ENCODE measurements around the gene NAB1.

Gene NAB1

GRCh38 chr2:190659553-190659952 lies 10.7 kb downstream of the NAB1 start:
- Histone ChIP-seq H3K4me3 (ENCODE audit: low read length) (no peak overlapping the region), H3K9me3 (ENCODE audit: control insufficient read depth, low read depth, low read length) (no peaks in the 10 kb centered on the region), H3K27ac (ENCODE audit: low read length) (no peak overlapping the region), H3K9ac (ENCODE audit: low read length) (no peak overlapping the region), H3K36me3 (ENCODE audit: control insufficient read depth, low read depth, low read length) (no peaks in the 10 kb centered on the region), H3K4me1 (ENCODE audit: control insufficient read depth, low read depth, low read length) (peaks cover 12% of the 10 kb centered on the region), H3K27me3 (ENCODE audit: control insufficient read depth, insufficient read depth, low read length) (no peaks in the 10 kb centered on the region)

DNA sequence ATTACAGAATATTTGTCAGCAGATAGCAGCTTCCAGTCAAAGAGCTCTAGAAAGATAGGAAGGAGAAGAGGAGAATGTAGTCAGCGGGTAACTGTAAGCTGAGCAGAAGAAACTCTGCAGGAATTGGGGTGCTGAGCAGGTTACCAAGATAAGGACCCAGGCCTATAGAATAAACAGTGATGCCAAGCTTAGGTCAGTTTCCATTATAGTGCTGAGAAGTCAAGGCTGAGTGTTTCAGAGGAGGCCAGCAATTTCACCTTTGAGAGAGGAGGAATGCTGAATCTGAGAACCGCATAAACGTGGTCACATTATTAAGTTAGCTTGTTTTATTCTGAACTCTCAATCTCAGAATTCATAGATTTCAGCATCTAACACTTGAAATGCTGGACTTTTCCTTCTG lies 13.9 kb downstream of the NAB1 start:
- Histone ChIP-seq H3K36me3 (ENCODE audit: control insufficient read depth, low read depth, low read length) (no peaks in the 10 kb centered on the region), H3K27me3 (ENCODE audit: control insufficient read depth, insufficient read depth, low read length) (no peaks in the 10 kb centered on the region), H3K27ac (ENCODE audit: low read length) (no peak overlapping the region), H3K9me3 (ENCODE audit: control insufficient read depth, low read depth, low read length) (no peaks in the 10 kb centered on the region), H3K4me1 (ENCODE audit: control insufficient read depth, low read depth, low read length) (peaks cover 4% of the 10 kb centered on the region), H3K4me3 (ENCODE audit: low read length) (no peak overlapping the region), H3K9ac (ENCODE audit: low read length) (no peak overlapping the region)

DNA sequence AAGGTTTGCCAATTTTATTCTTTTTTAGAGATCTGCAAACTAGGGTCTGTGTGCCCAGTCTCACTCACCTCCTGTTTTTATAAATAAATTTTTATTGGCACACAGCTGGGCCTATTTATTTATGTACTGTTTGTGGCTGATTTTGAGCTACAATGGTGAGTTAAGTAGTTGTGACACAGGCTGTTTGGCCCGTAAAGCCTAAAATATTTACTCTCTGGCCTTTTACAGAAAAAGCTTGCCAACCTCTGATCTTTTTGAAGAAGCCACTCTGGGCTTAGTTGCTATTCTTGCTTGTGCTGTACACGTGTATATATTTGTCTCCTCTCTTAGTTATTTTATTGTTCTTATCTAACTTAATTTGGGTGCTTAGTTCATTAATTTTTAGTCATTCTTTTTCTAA lies 14.5 kb downstream of the NAB1 start:
- Histone ChIP-seq H3K4me1 (ENCODE audit: control insufficient read depth, low read depth, low read length) (no peaks in the 10 kb centered on the region), H3K36me3 (ENCODE audit: control insufficient read depth, low read depth, low read length) (no peaks in the 10 kb centered on the region), H3K27me3 (ENCODE audit: control insufficient read depth, insufficient read depth, low read length) (no peaks in the 10 kb centered on the region), H3K27ac (ENCODE audit: low read length) (no peak overlapping the region), H3K9ac (ENCODE audit: low read length) (no peak overlapping the region), H3K9me3 (ENCODE audit: control insufficient read depth, low read depth, low read length) (no peaks in the 10 kb centered on the region), H3K4me3 (ENCODE audit: low read length) (no peak overlapping the region)

DNA sequence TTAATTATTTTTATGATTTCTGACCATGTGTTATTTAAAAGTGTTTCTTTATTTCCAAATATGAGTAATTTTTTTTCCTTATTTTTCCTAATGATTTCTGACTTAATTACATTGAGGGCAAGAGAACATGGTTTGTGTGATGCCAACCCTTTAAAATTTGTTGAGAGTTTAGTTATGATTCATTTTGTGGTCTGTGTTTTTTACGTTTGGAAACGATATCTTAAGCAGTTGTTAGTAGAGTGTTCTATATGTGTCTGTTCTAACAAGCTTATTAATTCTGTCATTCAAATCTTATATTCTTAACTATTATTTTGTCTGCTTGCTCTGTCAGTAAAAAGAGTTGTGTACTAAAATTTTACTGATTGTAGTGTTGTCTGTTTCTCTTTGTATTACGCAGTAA lies 15.0 kb downstream of the NAB1 start:
- H3K4me3 ChIP-seq (ENCODE audit: low read length), result no peak overlapping the region
- H3K36me3 ChIP-seq (ENCODE audit: control insufficient read depth, low read depth, low read length), result no peaks in the 10 kb centered on the region
- H3K27ac ChIP-seq (ENCODE audit: low read length), result no peak overlapping the region
- no peak overlapping the region for H3K9ac ChIP-seq (ENCODE audit: low read length)
- H3K9me3 ChIP-seq (ENCODE audit: control insufficient read depth, low read depth, low read length), result no peaks in the 10 kb centered on the region
- H3K4me1 ChIP-seq (ENCODE audit: control insufficient read depth, low read depth, low read length), result no peaks in the 10 kb centered on the region
- no peaks in the 10 kb centered on the region for H3K27me3 ChIP-seq (ENCODE audit: control insufficient read depth, insufficient read depth, low read length)

- no peak overlapping the region for H3K27ac ChIP-seq (ENCODE audit: low read length)
- H3K36me3 ChIP-seq (ENCODE audit: control insufficient read depth, low read depth, low read length), result no peaks in the 10 kb centered on the region
- no peaks in the 10 kb centered on the region for H3K27me3 ChIP-seq (ENCODE audit: control insufficient read depth, insufficient read depth, low read length)
- no peak overlapping the region for H3K4me3 ChIP-seq (ENCODE audit: low read length)
- H3K4me1 ChIP-seq (ENCODE audit: control insufficient read depth, low read depth, low read length), result no peaks in the 10 kb centered on the region
- no peaks in the 10 kb centered on the region for H3K9me3 ChIP-seq (ENCODE audit: control insufficient read depth, low read depth, low read length)
- no peak overlapping the region for H3K9ac ChIP-seq (ENCODE audit: low read length)
Observed at GRCh38 chr2:190664240-190664639, 15.4 kb downstream of the NAB1 start.

DNA sequence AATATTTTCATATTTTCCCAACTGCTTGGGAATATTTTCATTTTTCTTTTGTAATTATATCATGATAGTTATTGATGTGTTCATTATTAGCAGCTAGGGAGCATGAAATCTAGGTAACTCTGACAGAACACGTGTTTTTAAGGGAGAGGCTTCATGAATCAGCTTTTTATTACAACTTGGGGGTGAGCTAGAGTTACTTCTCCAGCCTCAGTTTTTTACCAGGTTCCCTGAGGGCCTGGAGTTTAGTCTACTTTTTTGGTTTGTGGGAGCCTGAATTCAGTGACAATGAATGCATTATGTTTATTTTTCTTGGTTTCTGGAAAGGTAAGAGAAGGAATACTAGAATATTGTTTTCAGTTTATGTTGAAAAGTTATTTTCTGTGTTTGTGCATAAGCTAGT lies 18.0 kb downstream of the NAB1 start:
- H3K4me3 ChIP-seq (ENCODE audit: low read length), result no peak overlapping the region
- H3K9ac ChIP-seq (ENCODE audit: low read length), result no peak overlapping the region
- no peak overlapping the region for H3K27ac ChIP-seq (ENCODE audit: low read length)
- H3K4me1 ChIP-seq (ENCODE audit: control insufficient read depth, low read depth, low read length), result no peaks in the 10 kb centered on the region
- H3K9me3 ChIP-seq (ENCODE audit: control insufficient read depth, low read depth, low read length), result no peaks in the 10 kb centered on the region
- H3K36me3 ChIP-seq (ENCODE audit: control insufficient read depth, low read depth, low read length), result no peaks in the 10 kb centered on the region
- no peaks in the 10 kb centered on the region for H3K27me3 ChIP-seq (ENCODE audit: control insufficient read depth, insufficient read depth, low read length)

DNA sequence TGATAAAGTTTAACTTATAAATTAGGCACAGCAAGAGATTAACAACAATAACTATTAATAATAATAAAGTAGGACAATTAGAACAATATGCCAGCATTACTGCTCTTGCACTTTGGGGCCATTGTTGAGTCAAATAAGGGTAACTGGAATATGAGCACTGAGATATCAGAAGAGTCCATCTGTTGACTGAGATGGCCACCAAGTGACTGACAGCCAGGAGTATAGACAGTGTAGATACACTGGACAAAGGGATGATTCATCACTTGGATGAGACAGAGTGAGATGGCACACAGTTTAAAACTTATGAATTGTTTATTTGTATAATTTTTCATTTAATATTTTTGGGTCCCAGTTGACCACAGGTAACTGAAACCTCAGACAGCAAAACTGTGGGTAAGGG lies 20.0 kb downstream of the NAB1 start:
- H3K9me3 ChIP-seq (ENCODE audit: control insufficient read depth, low read depth, low read length), result no peaks in the 10 kb centered on the region
- no peak overlapping the region for H3K4me3 ChIP-seq (ENCODE audit: low read length)
- H3K36me3 ChIP-seq (ENCODE audit: control insufficient read depth, low read depth, low read length), result no peaks in the 10 kb centered on the region
- no peaks in the 10 kb centered on the region for H3K4me1 ChIP-seq (ENCODE audit: control insufficient read depth, low read depth, low read length)
- H3K27me3 ChIP-seq (ENCODE audit: control insufficient read depth, insufficient read depth, low read length), result no peaks in the 10 kb centered on the region
- no peak overlapping the region for H3K9ac ChIP-seq (ENCODE audit: low read length)
- no peak overlapping the region for H3K27ac ChIP-seq (ENCODE audit: low read length)

DNA sequence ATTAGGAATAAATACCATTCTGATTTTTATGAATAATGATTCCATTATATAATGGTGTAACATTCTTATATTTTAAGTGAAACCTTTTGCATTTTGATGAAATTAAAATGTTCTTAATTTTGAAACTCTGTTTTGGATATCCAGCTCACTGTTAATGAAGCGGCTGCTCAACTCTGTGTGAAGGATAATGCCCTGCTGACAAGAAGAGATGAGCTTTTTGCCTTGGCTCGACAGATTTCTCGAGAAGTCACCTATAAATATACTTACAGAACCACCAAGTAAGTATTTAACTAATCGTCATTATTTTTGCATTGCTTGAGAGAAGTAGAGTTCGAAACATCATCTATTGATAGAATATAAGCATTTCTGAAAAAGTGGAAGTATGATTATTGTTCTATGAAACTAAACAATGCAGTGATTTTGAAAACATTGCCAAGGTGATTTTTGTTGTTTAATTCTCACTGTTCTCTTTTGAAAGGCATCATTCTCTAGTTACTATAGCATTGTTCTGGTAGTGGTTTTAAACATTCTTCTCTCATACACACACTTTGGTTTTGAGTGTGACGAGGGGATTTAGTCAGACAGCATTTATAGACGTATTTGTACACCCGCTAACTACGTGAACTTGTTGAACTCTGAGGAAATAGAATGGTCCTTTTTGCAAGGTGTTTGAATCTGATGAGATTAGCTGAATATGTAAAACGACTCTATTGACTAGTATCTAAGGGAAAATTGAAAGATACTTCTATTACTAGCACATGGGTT lies 21.5 kb downstream of the NAB1 start:
- Histone ChIP-seq H3K9me3 (ENCODE audit: control insufficient read depth, low read depth, low read length) (no peaks in the 10 kb centered on the region), H3K4me3 (ENCODE audit: low read length) (no peak overlapping the region), H3K27ac (ENCODE audit: low read length) (no peak overlapping the region), H3K9ac (ENCODE audit: low read length) (no peak overlapping the region), H3K36me3 (ENCODE audit: control insufficient read depth, low read depth, low read length) (no peaks in the 10 kb centered on the region), H3K27me3 (ENCODE audit: control insufficient read depth, insufficient read depth, low read length) (no peaks in the 10 kb centered on the region), H3K4me1 (ENCODE audit: control insufficient read depth, low read depth, low read length) (no peaks in the 10 kb centered on the region)

DNA sequence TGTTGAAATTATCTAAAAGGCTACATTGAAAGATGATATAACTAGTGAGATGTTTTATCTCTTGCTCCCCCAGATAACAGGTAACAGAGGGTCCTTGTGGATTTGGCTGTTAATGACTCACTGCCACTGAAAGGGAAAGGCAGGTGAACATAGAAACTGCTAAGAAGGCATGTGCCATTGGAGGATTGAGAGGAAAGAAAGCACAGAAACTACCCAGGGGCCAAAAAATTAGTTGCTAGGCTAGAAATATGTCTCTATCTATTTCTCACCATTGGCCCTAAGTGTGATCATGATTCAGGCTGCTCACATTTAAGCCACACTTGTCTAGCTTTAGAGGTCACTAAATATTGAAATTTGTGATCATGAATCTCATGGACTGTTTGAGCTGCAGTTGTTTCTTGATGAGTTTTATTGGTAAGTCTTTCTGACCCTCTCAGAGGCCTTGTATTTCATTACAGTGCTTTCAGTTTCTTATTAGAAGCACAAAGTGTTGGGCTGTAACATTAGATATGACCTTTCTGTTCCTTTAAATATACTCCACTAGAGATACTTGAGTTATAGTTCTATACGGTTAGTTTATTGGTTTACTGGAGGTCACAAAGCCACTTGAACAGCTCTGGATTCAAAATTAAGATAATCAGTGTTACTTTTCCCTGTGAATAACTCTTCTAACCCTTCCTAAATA lies 26.2 kb downstream of the NAB1 start:
- Histone ChIP-seq H3K9ac (ENCODE audit: low read length) (no peak overlapping the region), H3K27me3 (ENCODE audit: control insufficient read depth, insufficient read depth, low read length) (no peaks in the 10 kb centered on the region), H3K36me3 (ENCODE audit: control insufficient read depth, low read depth, low read length) (no peaks in the 10 kb centered on the region), H3K4me3 (ENCODE audit: low read length) (no peak overlapping the region), H3K4me1 (ENCODE audit: control insufficient read depth, low read depth, low read length) (peaks cover 32% of the 10 kb centered on the region), H3K27ac (ENCODE audit: low read length) (no peak overlapping the region), H3K9me3 (ENCODE audit: control insufficient read depth, low read depth, low read length) (no peaks in the 10 kb centered on the region)

DNA sequence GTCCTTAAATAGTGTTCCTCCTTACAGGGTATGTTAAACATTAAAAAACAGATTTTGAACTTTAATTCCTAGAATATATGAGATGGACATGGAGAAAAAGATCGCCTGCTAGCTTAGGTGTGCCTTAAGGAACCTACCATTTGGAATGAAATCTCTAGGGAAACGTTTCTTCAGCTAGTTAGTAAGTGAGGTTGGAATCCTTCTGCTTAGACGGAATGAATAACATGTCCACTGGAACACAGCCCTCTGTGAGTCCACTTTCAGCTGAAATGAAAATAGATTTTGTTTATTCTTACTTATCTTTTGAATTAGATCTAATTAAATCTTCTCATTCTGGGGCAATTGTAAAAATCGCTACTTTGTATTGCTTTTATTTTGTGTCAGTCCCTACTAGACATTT lies 28.4 kb downstream of the NAB1 start:
- Histone ChIP-seq H3K27me3 (ENCODE audit: control insufficient read depth, insufficient read depth, low read length) (no peaks in the 10 kb centered on the region), H3K9me3 (ENCODE audit: control insufficient read depth, low read depth, low read length) (no peaks in the 10 kb centered on the region), H3K4me3 (ENCODE audit: low read length) (no peak overlapping the region), H3K36me3 (ENCODE audit: control insufficient read depth, low read depth, low read length) (no peaks in the 10 kb centered on the region), H3K4me1 (ENCODE audit: control insufficient read depth, low read depth, low read length) (peaks cover 40% of the 10 kb centered on the region), H3K27ac (ENCODE audit: low read length) (no peak overlapping the region), H3K9ac (ENCODE audit: low read length) (no peak overlapping the region)

- H3K9ac ChIP-seq (ENCODE audit: low read length), result no peak overlapping the region
- no peak overlapping the region for H3K4me3 ChIP-seq (ENCODE audit: low read length)
- H3K4me1 ChIP-seq (ENCODE audit: control insufficient read depth, low read depth, low read length), result peaks cover 40% of the 10 kb centered on the region
- no peaks in the 10 kb centered on the region for H3K9me3 ChIP-seq (ENCODE audit: control insufficient read depth, low read depth, low read length)
- H3K27me3 ChIP-seq (ENCODE audit: control insufficient read depth, insufficient read depth, low read length), result no peaks in the 10 kb centered on the region
- H3K27ac ChIP-seq (ENCODE audit: low read length), result no peak overlapping the region
- H3K36me3 ChIP-seq (ENCODE audit: control insufficient read depth, low read depth, low read length), result no peaks in the 10 kb centered on the region
Observed at GRCh38 chr2:190678444-190679162, 29.7 kb downstream of the NAB1 start.
